Panc1 (cell line): Measurements from ENCODE around the gene AMZ1. TPM values are rescaled to one million over a fixed set of nuclear protein-coding genes. Genes with fewer than 3 reads are reported as not detected.

Experiments used
- ATAC-seq: fragments of 200-7000 bp; cut with Tn5 transposase; 2 replicates; pipeline ENCODE4 v1.9.1; 2020; ENCODE audit warnings: mild to moderate bottlenecking, moderate library complexity
- BruUV-seq: library from RNA; stranded (reverse); fragments of 400-500 nt; replicated peaks from 2 replicates; lab custom pipeline; 2021; lab: Mats Ljungman, UMichigan
- CTCF ChIA-PET: fragments of 300-600 bp; sonication (Branson Sonifier 250); formaldehyde crosslinking; loops from one replicate; lab custom pipeline; 2022; ENCODE audit warnings: antibody characterized with exemption; lab: Charles Lee
- POLR2A ChIA-PET: fragments of 300-600 bp; sonication (Branson Sonifier 250); formaldehyde crosslinking; loops from one replicate; lab custom pipeline; 2022; ENCODE audit warnings: antibody characterized with exemption; lab: Charles Lee
- DNase-seq: peaks from one replicate; pipeline ENCODE4 v3.0.0-alpha.2; 2010; ENCODE audit warnings: low read depth, low spot score
- H3K27ac ChIP-seq: 2 replicates; pipeline ENCODE4 v1.5.1; 2011; ENCODE audit warnings: mild to moderate bottlenecking, low read length, inconsistent platforms
- H3K27me3 ChIP-seq: fragments of 200-500 bp; sonication (Bioruptor generic); 2 replicates; pipeline ENCODE4 v1.6.0; 2014; ENCODE audit warnings: low read length, inconsistent platforms; ENCODE audit not compliant: control insufficient read depth, insufficient read depth
- H3K36me3 ChIP-seq: fragments of 200-500 bp; sonication (Bioruptor generic); 2 replicates; pipeline ENCODE4 v1.5.1; 2014; ENCODE audit warnings: inconsistent platforms, mild to moderate bottlenecking, low read length, moderate library complexity; ENCODE audit not compliant: control insufficient read depth, insufficient read depth
- H3K4me1 ChIP-seq: 2 replicates; pipeline ENCODE4 v1.5.1; 2011; ENCODE audit warnings: inconsistent platforms, mild to moderate bottlenecking, low read length, moderate library complexity; ENCODE audit not compliant: control insufficient read depth, insufficient read depth
- H3K4me3 ChIP-seq, 2 experiments: 2 replicates each; pipeline ENCODE4 v1.5.1; 2011 to 2012; ENCODE audit warnings: low read depth in 2 of 2, low read length in 2 of 2, mild to moderate bottlenecking in 2 of 2, inconsistent platforms in 1 of 2, moderate library complexity in 1 of 2
- H3K9me3 ChIP-seq: fragments of 200-500 bp; sonication (Bioruptor generic); 2 replicates; pipeline ENCODE4 v1.5.1; 2014; ENCODE audit warnings: low read depth, mild to moderate bottlenecking, inconsistent platforms, low read length, moderate library complexity; ENCODE audit not compliant: control insufficient read depth, insufficient read depth
- POLR2AphosphoS5 ChIP-seq: IDR thresholded peaks from 2 replicates; pipeline ENCODE4 v1.6.1; 2012; ENCODE audit warnings: mild to moderate bottlenecking, low read depth, low read length, moderate library complexity
- SIN3A ChIP-seq: IDR thresholded peaks from 2 replicates; pipeline ENCODE4 v1.6.1; 2012; ENCODE audit warnings: low read depth, mild to moderate bottlenecking, low read length, moderate library complexity, borderline replicate concordance; ENCODE audit not compliant: insufficient read depth
- TCF7L2 ChIP-seq: IDR thresholded peaks from 2 replicates; pipeline ENCODE4 v1.6.1; 2011; ENCODE audit warnings: mild to moderate bottlenecking, low read depth, low read length, inconsistent platforms
- in situ Hi-C: cut with HindIII; loops from 2 replicates; pipeline ENCODE4 v1.10.0; 2016; ENCODE audit warnings: low sequenced_read_pairs, low pct_unique_long_range_greater_than_20kb
- intact Hi-C: fragments of 100-400 bp; cut with micrococcal nuclease; formaldehyde crosslinking; loops from one replicate; pipeline ENCODE4 v1.10.0; 2022; ENCODE audit not compliant: unreplicated experiment
- total RNA-seq: library from RNA; stranded (reverse); gene quantifications from one replicate; pipeline ENCODE4 v1.2.1, GENCODE V29; 2021; ENCODE audit not compliant: unreplicated experiment
- TF ChIP-seq, protein P1 (sequence below): fragments of 450-650 bp; IDR thresholded peaks from 2 replicates; pipeline ENCODE4 v1.5.1; 2017; ENCODE audit warnings: mild to moderate bottlenecking
- TF ChIP-seq, protein P2 (sequence below), 2 experiments: IDR thresholded peaks; 2 replicates each; pipeline ENCODE4 v1.6.1; 2011 to 2012; ENCODE audit warnings: low read depth in 2 of 2, control low read depth in 1 of 2, low read length in 1 of 2, mild to moderate bottlenecking in 1 of 2, moderate library complexity in 1 of 2; ENCODE audit not compliant: insufficient read depth in 1 of 2

Gene AMZ1
- total RNA-seq, 1 experiment from 2014 or later: 0.57 TPM

DNA sequence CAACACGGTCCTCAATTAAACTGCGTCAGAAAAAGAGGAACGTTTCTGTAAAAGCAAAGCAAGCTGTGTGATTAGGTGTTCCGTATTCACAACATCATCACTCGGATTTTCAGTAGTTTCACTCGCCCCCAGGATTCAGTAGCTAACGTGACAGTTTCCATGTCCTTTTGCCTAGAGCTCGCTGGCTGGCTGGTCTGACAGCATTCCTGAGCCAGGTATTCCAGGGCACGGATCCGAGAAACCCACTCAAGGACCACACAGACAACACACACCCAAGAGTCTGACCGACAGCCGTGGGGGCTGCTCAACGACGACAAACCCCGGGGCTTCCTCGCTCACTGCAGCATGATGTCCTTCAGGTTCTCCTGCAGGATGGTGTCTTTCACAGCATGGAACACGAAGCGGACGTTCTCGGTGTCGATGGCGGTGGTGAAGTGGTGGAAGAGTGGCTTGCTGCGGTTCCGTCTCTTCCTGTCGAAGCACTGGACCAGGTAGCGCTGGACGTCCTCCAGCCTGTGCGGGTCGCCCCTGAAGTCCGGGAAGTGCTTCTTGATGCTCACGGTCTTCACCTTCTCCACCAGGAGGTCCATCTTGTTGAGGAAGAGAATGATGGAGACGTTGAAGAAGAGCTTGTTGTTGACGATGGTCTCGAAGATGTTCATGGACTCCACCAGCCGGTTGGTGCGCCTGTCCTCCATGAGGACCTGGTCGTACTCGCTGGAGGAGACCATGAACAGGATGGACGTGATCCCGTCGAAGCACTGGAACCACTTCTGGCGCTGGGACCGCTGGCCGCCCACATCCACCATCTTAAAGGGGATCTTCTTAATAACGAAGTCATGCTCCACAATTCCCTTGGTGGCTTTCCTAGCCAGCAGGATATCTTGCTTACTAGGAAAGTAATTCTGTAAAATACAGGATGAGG is 43.1 kb downstream of the AMZ1 start:
- no peak for ATAC-seq
- BruUV-seq: no TSS peak
- no peaks in the 10 kb centered on the region for H3K9me3 ChIP-seq
- no peak overlapping the region for H3K27ac ChIP-seq
- no peak for DNase-seq
- POLR2A ChIA-PET: no interaction called here
- CTCF ChIA-PET: no interaction called here
- in situ Hi-C loops (no loop called here), intact Hi-C loops (no loop called here)
- H3K4me3 ChIP-seq: no peak overlapping the region
- TF ChIP-seq, protein P1, sequence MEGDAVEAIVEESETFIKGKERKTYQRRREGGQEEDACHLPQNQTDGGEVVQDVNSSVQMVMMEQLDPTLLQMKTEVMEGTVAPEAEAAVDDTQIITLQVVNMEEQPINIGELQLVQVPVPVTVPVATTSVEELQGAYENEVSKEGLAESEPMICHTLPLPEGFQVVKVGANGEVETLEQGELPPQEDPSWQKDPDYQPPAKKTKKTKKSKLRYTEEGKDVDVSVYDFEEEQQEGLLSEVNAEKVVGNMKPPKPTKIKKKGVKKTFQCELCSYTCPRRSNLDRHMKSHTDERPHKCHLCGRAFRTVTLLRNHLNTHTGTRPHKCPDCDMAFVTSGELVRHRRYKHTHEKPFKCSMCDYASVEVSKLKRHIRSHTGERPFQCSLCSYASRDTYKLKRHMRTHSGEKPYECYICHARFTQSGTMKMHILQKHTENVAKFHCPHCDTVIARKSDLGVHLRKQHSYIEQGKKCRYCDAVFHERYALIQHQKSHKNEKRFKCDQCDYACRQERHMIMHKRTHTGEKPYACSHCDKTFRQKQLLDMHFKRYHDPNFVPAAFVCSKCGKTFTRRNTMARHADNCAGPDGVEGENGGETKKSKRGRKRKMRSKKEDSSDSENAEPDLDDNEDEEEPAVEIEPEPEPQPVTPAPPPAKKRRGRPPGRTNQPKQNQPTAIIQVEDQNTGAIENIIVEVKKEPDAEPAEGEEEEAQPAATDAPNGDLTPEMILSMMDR: no peak
- TF ChIP-seq TCF7L2 (no peak), POLR2AphosphoS5 (no peak), SIN3A (no peak)
- TF ChIP-seq, protein P2, sequence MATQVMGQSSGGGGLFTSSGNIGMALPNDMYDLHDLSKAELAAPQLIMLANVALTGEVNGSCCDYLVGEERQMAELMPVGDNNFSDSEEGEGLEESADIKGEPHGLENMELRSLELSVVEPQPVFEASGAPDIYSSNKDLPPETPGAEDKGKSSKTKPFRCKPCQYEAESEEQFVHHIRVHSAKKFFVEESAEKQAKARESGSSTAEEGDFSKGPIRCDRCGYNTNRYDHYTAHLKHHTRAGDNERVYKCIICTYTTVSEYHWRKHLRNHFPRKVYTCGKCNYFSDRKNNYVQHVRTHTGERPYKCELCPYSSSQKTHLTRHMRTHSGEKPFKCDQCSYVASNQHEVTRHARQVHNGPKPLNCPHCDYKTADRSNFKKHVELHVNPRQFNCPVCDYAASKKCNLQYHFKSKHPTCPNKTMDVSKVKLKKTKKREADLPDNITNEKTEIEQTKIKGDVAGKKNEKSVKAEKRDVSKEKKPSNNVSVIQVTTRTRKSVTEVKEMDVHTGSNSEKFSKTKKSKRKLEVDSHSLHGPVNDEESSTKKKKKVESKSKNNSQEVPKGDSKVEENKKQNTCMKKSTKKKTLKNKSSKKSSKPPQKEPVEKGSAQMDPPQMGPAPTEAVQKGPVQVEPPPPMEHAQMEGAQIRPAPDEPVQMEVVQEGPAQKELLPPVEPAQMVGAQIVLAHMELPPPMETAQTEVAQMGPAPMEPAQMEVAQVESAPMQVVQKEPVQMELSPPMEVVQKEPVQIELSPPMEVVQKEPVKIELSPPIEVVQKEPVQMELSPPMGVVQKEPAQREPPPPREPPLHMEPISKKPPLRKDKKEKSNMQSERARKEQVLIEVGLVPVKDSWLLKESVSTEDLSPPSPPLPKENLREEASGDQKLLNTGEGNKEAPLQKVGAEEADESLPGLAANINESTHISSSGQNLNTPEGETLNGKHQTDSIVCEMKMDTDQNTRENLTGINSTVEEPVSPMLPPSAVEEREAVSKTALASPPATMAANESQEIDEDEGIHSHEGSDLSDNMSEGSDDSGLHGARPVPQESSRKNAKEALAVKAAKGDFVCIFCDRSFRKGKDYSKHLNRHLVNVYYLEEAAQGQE (IDR thresholded peaks at IDR 0.05; ENCODE audit: insufficient read depth in 1 of 2, low read depth in 2 of 2, low read length in 1 of 2): no peak
- peaks cover 8% of the 10 kb centered on the region; the same call in 1 of the 2 replicates for H3K36me3 ChIP-seq
- peaks cover 9% of the 10 kb centered on the region; the same call in 1 of the 2 replicates for H3K4me1 ChIP-seq
- H3K27me3 ChIP-seq: no peaks in the 10 kb centered on the region

DNA sequence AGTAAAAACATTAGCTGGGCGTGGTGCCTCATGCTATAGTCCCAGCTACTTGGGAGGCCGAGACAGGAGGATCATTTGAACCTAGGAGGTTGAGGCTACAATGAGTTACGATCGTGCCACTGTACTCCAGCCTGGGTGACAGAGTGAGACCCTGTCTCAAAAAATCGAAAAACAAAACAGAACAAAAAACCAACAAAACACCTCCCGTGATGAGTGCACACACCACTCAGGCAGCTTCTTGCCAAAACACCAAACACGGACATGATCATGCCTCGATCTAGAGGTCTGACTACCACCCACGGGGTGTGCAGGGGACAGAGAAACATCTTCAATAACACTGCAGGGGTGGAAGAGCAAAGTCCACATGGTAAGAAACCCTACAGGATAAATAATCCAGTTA is 44.4 kb downstream of the AMZ1 start:
- Histone ChIP-seq H3K27ac (no peak overlapping the region), H3K27me3 (no peaks in the 10 kb centered on the region), H3K9me3 (no peaks in the 10 kb centered on the region), H3K4me3 (no peak overlapping the region), H3K36me3 (peaks cover 8% of the 10 kb centered on the region; the same call in 1 of the 2 replicates), H3K4me1 (peaks cover 9% of the 10 kb centered on the region; the same call in 1 of the 2 replicates)
- in situ Hi-C loops: no loop called here
- DNase-seq (no peak), ATAC-seq (no peak)
- ChIA-PET POLR2A (no interaction called here), CTCF (no interaction called here)
- no TSS peak for BruUV-seq
- intact Hi-C loops: no loop called here
- TF ChIP-seq POLR2AphosphoS5: no peak
- TF ChIP-seq, protein P1: no peak
- no peak for TF ChIP-seq TCF7L2
- no peak for TF ChIP-seq SIN3A
- TF ChIP-seq, protein P2 (IDR thresholded peaks at IDR 0.05; ENCODE audit: insufficient read depth in 1 of 2, low read depth in 2 of 2, low read length in 1 of 2): no peak
